OCI-LY1 (cell line): ENCODE data around the gene PIEZO1.
A peak's percentile ranks its signal among the peaks of the same experiment; 100 is the strongest.

Experiments
- H2AFZ ChIP-seq: fragments of 200-600 bp; sonication (generic), shearing (Covaris generic); 2 replicates; pipeline ENCODE4 v1.6.0; 2014; ENCODE audit warnings: antibody characterized with exemption, mild to moderate bottlenecking, low read length
- H3F3A ChIP-seq: fragments of 200-600 bp; sonication (generic), shearing (Covaris generic); 2 replicates; pipeline ENCODE4 v1.6.0; 2014; ENCODE audit warnings: mild to moderate bottlenecking, antibody characterized with exemption, low read length, moderate library complexity; ENCODE audit not compliant: insufficient read depth
- H3K27ac ChIP-seq: fragments of 200-600 bp; sonication (generic); 2 replicates; pipeline ENCODE4 v1.5.1; 2014; ENCODE audit warnings: low read length, mixed run types, mild to moderate bottlenecking, low read depth; ENCODE audit not compliant: poor library complexity, severe bottlenecking
- H3K27me3 ChIP-seq: fragments of 200-600 bp; sonication (generic); 2 replicates; pipeline ENCODE4 v1.6.0; 2014; ENCODE audit warnings: antibody characterized with exemption, mild to moderate bottlenecking, low read length, moderate library complexity; ENCODE audit not compliant: insufficient read depth
- H3K36me3 ChIP-seq: fragments of 200-600 bp; sonication (generic); 2 replicates; pipeline ENCODE4 v1.6.1; 2014; ENCODE audit warnings: mild to moderate bottlenecking, antibody characterized with exemption, low read length, moderate library complexity, mixed read lengths; ENCODE audit not compliant: insufficient read depth
- H3K4me1 ChIP-seq: fragments of 200-600 bp; sonication (generic); 2 replicates; pipeline ENCODE4 v1.5.1; 2014; ENCODE audit warnings: mild to moderate bottlenecking, low read length, moderate library complexity; ENCODE audit not compliant: insufficient read depth, severe bottlenecking
- H3K4me2 ChIP-seq: fragments of 200-600 bp; sonication (generic), shearing (Covaris generic); 2 replicates; pipeline ENCODE4 v1.6.1; 2014; ENCODE audit warnings: low read length
- H3K4me3 ChIP-seq: fragments of 200-600 bp; sonication (generic); 2 replicates; pipeline ENCODE4 v1.5.1; 2014; ENCODE audit warnings: low read length, low read depth, mild to moderate bottlenecking, mixed read lengths; ENCODE audit not compliant: poor library complexity, severe bottlenecking
- H3K79me2 ChIP-seq: fragments of 200-600 bp; shearing (Covaris generic); 2 replicates; pipeline ENCODE4 v1.6.1; 2016; ENCODE audit warnings: mixed run types, low read length, mixed read lengths; ENCODE audit not compliant: insufficient read depth
- H3K9ac ChIP-seq: fragments of 200-600 bp; sonication (generic), shearing (Covaris generic); 2 replicates; pipeline ENCODE4 v1.6.1; 2014; ENCODE audit warnings: mild to moderate bottlenecking, low read length, mixed read lengths
- H3K9me2 ChIP-seq: fragments of 200-600 bp; sonication (generic), shearing (Covaris generic); 2 replicates; pipeline ENCODE4 v1.6.1; 2014; ENCODE audit warnings: low read depth, mild to moderate bottlenecking, low read length, mixed read lengths
- H3K9me3 ChIP-seq: fragments of 200-600 bp; shearing (Covaris generic); 2 replicates; pipeline ENCODE4 v1.6.1; 2014; ENCODE audit warnings: low read length, mixed read lengths
- H4K20me1 ChIP-seq: fragments of 200-600 bp; sonication (generic), shearing (Covaris generic); 2 replicates; pipeline ENCODE4 v1.6.0; 2016; ENCODE audit warnings: mild to moderate bottlenecking, low read length; ENCODE audit not compliant: insufficient read depth
- CTCF ChIP-seq: fragments of 200-600 bp; sonication (generic), shearing (Covaris generic); IDR thresholded peaks from 2 replicates; pipeline ENCODE4 v1.5.1; 2017; ENCODE audit warnings: mild to moderate bottlenecking, antibody characterized with exemption, low read length, moderate library complexity, mixed read lengths
- EZH2 ChIP-seq: fragments of 200-600 bp; sonication (generic), shearing (Covaris generic); IDR thresholded peaks from 2 replicates; pipeline ENCODE4 v1.8.0; 2017; ENCODE audit warnings: borderline replicate concordance, mixed run types, mild to moderate bottlenecking, antibody characterized with exemption, low read length, moderate library complexity, mixed read lengths

PIEZO1 gene

GRCh38 chr16:88814144-88814502, 29.1 kb upstream of the PIEZO1 start:
- no peak overlapping the region for H3K9ac ChIP-seq
- no peaks in the 10 kb centered on the region for H3K9me2 ChIP-seq
- peaks cover 13% of the 10 kb centered on the region for H3K36me3 ChIP-seq
- no peaks in the 10 kb centered on the region for H4K20me1 ChIP-seq
- H3K4me1 ChIP-seq, result peaks cover 21% of the 10 kb centered on the region
- peaks cover 1% of the 10 kb centered on the region; the same call in 1 of the 2 replicates for H3F3A ChIP-seq
- TF ChIP-seq EZH2, result no peak
- TF ChIP-seq CTCF, result no peak
- no peaks in the 10 kb centered on the region for H3K79me2 ChIP-seq
- no peak overlapping the region for H3K4me2 ChIP-seq
- H3K4me3 ChIP-seq, result no peak overlapping the region
- peaks cover 7% of the 10 kb centered on the region; the same call in 1 of the 2 replicates for H3K27me3 ChIP-seq
- no peak overlapping the region for H3K27ac ChIP-seq
- no peak overlapping the region for H2AFZ ChIP-seq
- 0 out of 2 replicates have a peak, but pooled peaks cover 6% of the 10 kb centered on the region for H3K9me3 ChIP-seq

GRCh38 chr16:88813269-88814143, 28.5 kb upstream of the PIEZO1 start:
- no peak overlapping the region for H3K9ac ChIP-seq
- H3K27ac ChIP-seq, result no peak overlapping the region
- H3K4me3 ChIP-seq, result no peak overlapping the region
- H3K27me3 ChIP-seq, result peaks cover 7% of the 10 kb centered on the region; the same call in 1 of the 2 replicates
- no peaks in the 10 kb centered on the region for H4K20me1 ChIP-seq
- no peak overlapping the region for H3K4me2 ChIP-seq
- 0 out of 2 replicates have a peak, but pooled peaks cover 6% of the 10 kb centered on the region for H3K9me3 ChIP-seq
- no peaks in the 10 kb centered on the region for H3K79me2 ChIP-seq
- TF ChIP-seq EZH2 (no peak), CTCF (no peak)
- H3K4me1 ChIP-seq, result peaks cover 21% of the 10 kb centered on the region
- no peak overlapping the region for H2AFZ ChIP-seq
- H3K9me2 ChIP-seq, result no peaks in the 10 kb centered on the region
- peaks cover 4% of the 10 kb centered on the region; the same call in 1 of the 2 replicates for H3F3A ChIP-seq
- H3K36me3 ChIP-seq, result peaks cover 18% of the 10 kb centered on the region

GRCh38 chr16:88812513-88813268, 27.7 kb upstream of the PIEZO1 start:
- Histone ChIP-seq H3K27ac (no peak overlapping the region), H3K9ac (no peak overlapping the region), H3K4me2 (peak overlapping the region; percentile 91; the same call in 1 of the 2 replicates), H3K9me3 (0 out of 2 replicates have a peak, but pooled peaks cover 6% of the 10 kb centered on the region), H3K4me3 (peak overlapping the region; percentile 80), H3K36me3 (peaks cover 26% of the 10 kb centered on the region), H3K9me2 (no peaks in the 10 kb centered on the region), H2AFZ (no peak overlapping the region), H3K27me3 (peaks cover 7% of the 10 kb centered on the region; the same call in 1 of the 2 replicates), H4K20me1 (no peaks in the 10 kb centered on the region), H3K79me2 (no peaks in the 10 kb centered on the region), H3F3A (peaks cover 4% of the 10 kb centered on the region; the same call in 1 of the 2 replicates), H3K4me1 (peaks cover 21% of the 10 kb centered on the region)
- TF ChIP-seq CTCF (no peak), EZH2 (no peak)
